ENCODE results near the gene ISG20.

- TF ChIP-seq EZH2 (IDR thresholded peaks at IDR 0.05; ENCODE audit: borderline replicate concordance, insufficient read depth, low read depth, low read length, poor library complexity, severe bottlenecking) (no peak), CTCF (IDR thresholded peaks at IDR 0.05) (no peak)
These were observed 30.1 kb upstream of the ISG20 start for GRCh38 chr15:88608607-88609181.

All from B cell (primary cell).